T-cell (primary cell): ENCODE data around the gene CCDC97. TPM values are rescaled to one million over a fixed set of nuclear protein-coding genes. Genes with fewer than 3 reads are reported as not detected.

Experiments
- ATAC-seq, 4 experiments: fragments of 200-7000 bp in 3 of 4; fragments of 150-1000 bp in 1 of 4; cut with Tn5 transposase; replicated peaks in 1 of 4; 1 replicate in 3 of 4; 2 replicates in 1 of 4; pipeline ENCODE4 v1.10.0; 2021; ENCODE audit warnings: moderate library complexity in 3 of 4, mild to moderate bottlenecking in 2 of 4, moderate number of reproducible peaks in 1 of 4
- CTCF ChIA-PET, 2 donors: fragments of 300-600 bp; sonication (Branson Sonifier 250); formaldehyde crosslinking; loops; one replicate each; lab custom pipeline; 2022; ENCODE audit warnings: antibody characterized with exemption in 2 of 2; lab: Charles Lee
- POLR2A ChIA-PET, 2 donors: fragments of 300-600 bp; sonication (Branson Sonifier 250); formaldehyde crosslinking; loops; one replicate each; lab custom pipeline; 2022; ENCODE audit warnings: antibody characterized with exemption in 2 of 2; lab: Charles Lee
- DNase-seq, 35 experiments: peaks; one replicate each; pipeline versions ENCODE4 v3.0.0 to v3.0.0-alpha.2; 2013 to 2023
- H3K27ac ChIP-seq: one replicate; pipeline ENCODE4 v1.5.1; 2013; ENCODE audit warnings: low read length
- H3K27me3 ChIP-seq, 2 experiments: replicated peaks in 1 of 2; 1 replicate in 1 of 2; 2 replicates in 1 of 2; pipeline versions ENCODE4 v1.6.1 to v1.7.0; 2013; ENCODE audit warnings: low read length in 1 of 2, mixed read lengths in 1 of 2; ENCODE audit not compliant: control insufficient read depth in 2 of 2, insufficient read depth in 2 of 2; ENCODE audit errors: extremely low read depth in 1 of 2
- H3K36me3 ChIP-seq, 2 donors: 1 replicate in 1 of 2; 2 replicates in 1 of 2; pipeline versions ENCODE4 v1.6.1 to v1.7.0; 2013; ENCODE audit warnings: low read length in 1 of 2; ENCODE audit not compliant: control insufficient read depth in 2 of 2, insufficient read depth in 1 of 2; ENCODE audit errors: extremely low read depth in 1 of 2
- H3K4me1 ChIP-seq, 2 experiments: 1 replicate in 1 of 2; 2 replicates in 1 of 2; pipeline versions ENCODE4 v1.6.1 to v1.7.0; 2013; ENCODE audit warnings: low read length in 2 of 2, mixed read lengths in 1 of 2; ENCODE audit not compliant: insufficient read depth in 2 of 2, control insufficient read depth in 1 of 2; ENCODE audit errors: extremely low read depth in 1 of 2
- H3K4me3 ChIP-seq, 2 donors: 1 replicate in 1 of 2; 2 replicates in 1 of 2; pipeline versions ENCODE4 v1.5.1 to v1.7.0; 2013; ENCODE audit warnings: mild to moderate bottlenecking in 2 of 2, low read length in 1 of 2, moderate library complexity in 1 of 2; ENCODE audit not compliant: control insufficient read depth in 1 of 2; ENCODE audit errors: extremely low read depth in 1 of 2
- H3K9me3 ChIP-seq: 2 replicates; pipeline ENCODE4 v1.7.0; 2013
- H3K27ac Mint-ChIP-seq, 2 donors: one replicate each; pipeline ENCODE4 v1.8.0; 2020 to 2021; ENCODE audit warnings: mild to moderate bottlenecking in 2 of 2, mixed read lengths in 2 of 2
- H3K27me3 Mint-ChIP-seq, 2 donors: one replicate each; pipeline ENCODE4 v1.8.0; 2021 to 2022; ENCODE audit warnings: mixed read lengths in 2 of 2
- H3K36me3 Mint-ChIP-seq: one replicate; pipeline ENCODE4 v1.8.0; 2021; ENCODE audit warnings: mixed read lengths
- H3K4me1 Mint-ChIP-seq, 3 donors: one replicate each; pipeline ENCODE4 v1.8.0; 2020 to 2022; ENCODE audit warnings: mixed read lengths in 3 of 3, mild to moderate bottlenecking in 1 of 3
- H3K4me3 Mint-ChIP-seq, 3 donors: one replicate each; pipeline ENCODE4 v1.8.0; 2020 to 2022; ENCODE audit warnings: mild to moderate bottlenecking in 3 of 3, mixed read lengths in 3 of 3, moderate library complexity in 3 of 3
- H3K9me3 Mint-ChIP-seq, 3 donors: one replicate each; pipeline ENCODE4 v1.8.0; 2020 to 2022; ENCODE audit warnings: mixed read lengths in 3 of 3
- WGBS: methylation state at CpG from one replicate; pipeline ENCODE4 v1.1.5; 2013; ENCODE audit warnings: missing lambda C conversion rate; ENCODE audit not compliant: insufficient coverage; 5-methylcytosine and 5-hydroxymethylcytosine counted together
- total RNA-seq, 35 experiments: library from RNA in 6 of 35; stranded (reverse) in 6 of 35; fragments of 120-200 nt in 1 of 35; gene quantifications; one replicate each; pipeline versions ENCODE4 v1.2.1 to v1.2.4 and lab custom pipeline; 2013 to 2026

Gene CCDC97
- total RNA-seq, 5 donors from 2014 or later (not counting 1 experiment from before 2014, with no cell fraction given), result 38.9 to 61.5 (median 55.1) TPM

- no peaks in the 10 kb centered on the region for H3K27me3 ChIP-seq
- 77% methylated on average over 24 of the region's 30 CpGs for WGBS
- no peaks in the 10 kb centered on the region for H3K9me3 Mint-ChIP-seq
- H3K36me3 Mint-ChIP-seq, result peaks cover 20% of the 10 kb centered on the region
- peak overlapping the region; percentile 81 for H3K27ac ChIP-seq
- ChIA-PET POLR2A (no interaction called here), CTCF (interaction anchor here in 1 of 2 donors (0.6 kb wide), 1 partner anchor 17 kb away, joined by 3 read pairs; no protein-coding TSS in a partner anchor)
- H3K27ac Mint-ChIP-seq, result peak overlapping the region; percentile 91 to 93
- peak overlapping the region; percentile 0 to 74 (median 58) for H3K4me3 Mint-ChIP-seq
- peaks cover 51 to 66% (median 61%) of the 10 kb centered on the region in 3 donors for H3K4me1 Mint-ChIP-seq
- ATAC-seq, result peak in 1 of 4 experiments; percentile 7
- H3K9me3 ChIP-seq, result no peaks in the 10 kb centered on the region
- no peaks in the 10 kb centered on the region for H3K27me3 Mint-ChIP-seq
- H3K36me3 ChIP-seq, result peaks cover 16 to 59% of the 10 kb centered on the region in 2 donors
- DNase-seq, result peak in 10 of 35 experiments; percentile 23 to 64 (median 41)
- peaks cover 18 to 85% of the 10 kb centered on the region in 2 experiments for H3K4me1 ChIP-seq
- H3K4me3 ChIP-seq, result no peak overlapping the region
These were observed 16.2 kb downstream of the CCDC97 start for GRCh38 chr19:41325947-41326706.

- no peaks in the 10 kb centered on the region for H3K9me3 ChIP-seq
- peaks cover 18 to 95% of the 10 kb centered on the region in 2 experiments for H3K4me1 ChIP-seq
- Mint-ChIP-seq H3K4me1 (peaks cover 58 to 76% (median 69%) of the 10 kb centered on the region in 3 donors), H3K4me3 (peak overlapping the region; percentile 44 to 74 (median 58)), H3K27me3 (no peaks in the 10 kb centered on the region), H3K27ac (peak overlapping the region; percentile 91 to 93), H3K9me3 (no peaks in the 10 kb centered on the region), H3K36me3 (peaks cover 28% of the 10 kb centered on the region)
- ATAC-seq (peak in 3 of 4 experiments; percentile 8 to 13 (median 10)), DNase-seq (peak in 6 of 35 experiments; percentile 16 to 64 (median 32))
- CTCF ChIA-PET, result interaction anchor here in 1 of 2 donors (0.6 to 2.1 kb wide), 4 partner anchors 19 to 1493 kb away, joined by 3 to 7 read pairs (median 5); partner anchors contain the start of gene DYRK1B
- H3K4me3 ChIP-seq, result peak overlapping the region; percentile 19 to 40
- POLR2A ChIA-PET, result interaction anchor here (0.8 to 1.6 kb wide), 10 partner anchors 14 to 205 kb away, joined by 3 to 28 read pairs (median 4); partner anchors contain the start of genes B9D2 (in 1 of the 2) and TGFB1 (in 1 of the 2)
- WGBS, result 10% methylated on average over 8 of the region's 13 CpGs
- H3K27me3 ChIP-seq, result no peaks in the 10 kb centered on the region
- H3K27ac ChIP-seq, result peak overlapping the region; percentile 81
- H3K36me3 ChIP-seq, result peaks cover 9 to 65% of the 10 kb centered on the region in 2 donors
These were observed 17.2 kb downstream of the CCDC97 start for GRCh38 chr19:41327076-41327575.

- H3K9me3 Mint-ChIP-seq, result no peaks in the 10 kb centered on the region
- ChIA-PET POLR2A (interaction anchor here (0.8 to 1.6 kb wide), 10 partner anchors 14 to 204 kb away, joined by 3 to 28 read pairs (median 4); partner anchors contain the start of genes B9D2 (in 1 of the 2) and TGFB1 (in 1 of the 2)), CTCF (interaction anchor here in 1 of 2 donors (0.6 to 2.1 kb wide), 4 partner anchors 20 to 1493 kb away, joined by 3 to 7 read pairs (median 5); partner anchors contain the start of gene DYRK1B)
- Histone ChIP-seq H3K4me1 (peaks cover 18 to 94% of the 10 kb centered on the region in 2 experiments), H3K27me3 (no peaks in the 10 kb centered on the region), H3K36me3 (peaks cover 11 to 66% of the 10 kb centered on the region in 2 donors), H3K27ac (peak overlapping the region; percentile 81), H3K4me3 (peak overlapping the region; percentile 19 to 40), H3K9me3 (no peaks in the 10 kb centered on the region)
- peaks cover 29% of the 10 kb centered on the region for H3K36me3 Mint-ChIP-seq
- under 1% methylated on average over 31 of the region's 33 CpGs for WGBS
- peak overlapping the region; percentile 92 to 96 for H3K27ac Mint-ChIP-seq
- peak overlapping the region; percentile 72 to 75 (median 74) for H3K4me3 Mint-ChIP-seq
- ATAC-seq, result peak; percentile 66 to 74 (median 68)
- peaks cover 63 to 76% (median 73%) of the 10 kb centered on the region in 3 donors for H3K4me1 Mint-ChIP-seq
- peak; percentile 57 to 94 (median 76) for DNase-seq
- H3K27me3 Mint-ChIP-seq, result no peaks in the 10 kb centered on the region
These were observed 17.7 kb downstream of the CCDC97 start for GRCh38 chr19:41327576-41328156.

GRCh38 chr19:41328157-41328841 is 18.3 kb downstream of the CCDC97 start:
- Mint-ChIP-seq H3K27me3 (no peaks in the 10 kb centered on the region), H3K4me3 (peak overlapping the region; percentile 72 to 75 (median 74)), H3K9me3 (no peaks in the 10 kb centered on the region), H3K4me1 (peaks cover 62 to 76% (median 70%) of the 10 kb centered on the region in 3 donors), H3K27ac (peak overlapping the region; percentile 92 to 96), H3K36me3 (peaks cover 29% of the 10 kb centered on the region)
- no peaks in the 10 kb centered on the region for H3K9me3 ChIP-seq
- ATAC-seq (peak in 3 of 4 experiments; percentile 18 to 30 (median 22)), DNase-seq (peak in 3 of 35 experiments; percentile 21 to 42 (median 23))
- peaks cover 18 to 90% of the 10 kb centered on the region in 2 experiments for H3K4me1 ChIP-seq
- ChIA-PET POLR2A (interaction anchor here (0.6 to 1.6 kb wide), 8 partner anchors 13 to 981 kb away, joined by 3 to 5 read pairs (median 4); partner anchors contain the start of genes B9D2 (in 1 of the 2) and TGFB1 (in 1 of the 2)), CTCF (interaction anchor here in 1 of 2 donors (2.0 to 2.1 kb wide), 2 partner anchors 23 to 66 kb away, joined by 6 to 7 read pairs; no protein-coding TSS in a partner anchor)
- peak overlapping the region; percentile 3 to 40 for H3K4me3 ChIP-seq
- peak overlapping the region; percentile 81 for H3K27ac ChIP-seq
- 8% methylated on average over 15 of the region's 22 CpGs for WGBS
- H3K36me3 ChIP-seq, result peaks cover 8 to 63% of the 10 kb centered on the region in 2 donors
- H3K27me3 ChIP-seq, result no peaks in the 10 kb centered on the region

- peaks cover 61 to 74% (median 73%) of the 10 kb centered on the region in 3 donors for H3K4me1 Mint-ChIP-seq
- WGBS, result no CpG with 5 or more reads among the region's 1 CpG
- H3K27ac Mint-ChIP-seq, result peak overlapping the region; percentile 92 to 96
- Histone ChIP-seq H3K9me3 (no peaks in the 10 kb centered on the region), H3K27ac (peak overlapping the region; percentile 81), H3K4me1 (peaks cover 18 to 85% of the 10 kb centered on the region in 2 experiments), H3K4me3 (peak overlapping the region in 1 of 2 donors; percentile 3), H3K36me3 (peaks cover 8 to 63% of the 10 kb centered on the region in 2 donors), H3K27me3 (no peaks in the 10 kb centered on the region)
- POLR2A ChIA-PET, result interaction anchor here (0.6 to 1.1 kb wide), 3 partner anchors 19 to 981 kb away, joined by 3 to 5 read pairs (median 3); no protein-coding TSS in a partner anchor
- H3K9me3 Mint-ChIP-seq, result no peaks in the 10 kb centered on the region
- H3K36me3 Mint-ChIP-seq, result peaks cover 29% of the 10 kb centered on the region
- ATAC-seq (no peak), DNase-seq (no peak)
- peak overlapping the region; percentile 72 to 75 (median 74) for H3K4me3 Mint-ChIP-seq
- no peaks in the 10 kb centered on the region for H3K27me3 Mint-ChIP-seq
- CTCF ChIA-PET, result interaction anchor here in 1 of 2 donors (0.6 to 2.1 kb wide), 2 partner anchors 26 to 66 kb away, joined by 3 to 6 read pairs; no protein-coding TSS in a partner anchor
These were observed 18.9 kb downstream of the CCDC97 start for GRCh38 chr19:41328842-41329225.
